ENCODE results near the gene TIFAB.

TIFAB gene

GRCh38 chr5:135473956-135474670 is 22.0 kb upstream of the TIFAB start:
- POLR2A ChIA-PET: interaction anchor here (1.1 kb wide), 1 partner anchor 78 kb away, joined by 3 read pairs; no protein-coding TSS in a partner anchor
- Histone ChIP-seq H3K36me3 (ENCODE audit: control insufficient read depth in 4 of 4, insufficient read depth in 4 of 4, low read length in 3 of 4) (no peaks in the 10 kb centered on the region), H3K27me3 (replicated peaks in 2 of 5; ENCODE audit: control insufficient read depth in 4 of 5, insufficient read depth in 5 of 5, low read length in 4 of 5) (peaks cover 0 to 44% (median 7%) of the 10 kb centered on the region in 5 experiments), H3K9me3 (ENCODE audit: control extremely low read depth in 1 of 5, control insufficient read depth in 4 of 5, insufficient read depth in 2 of 5, low read depth in 1 of 5, low read length in 4 of 5) (no peaks in the 10 kb centered on the region), H3K4me3 (ENCODE audit: control insufficient read depth in 1 of 7, extremely low read depth in 1 of 7, insufficient read depth in 4 of 7, low read depth in 2 of 7, low read length in 6 of 7) (no peak overlapping the region), H3K4me1 (ENCODE audit: control extremely low read depth in 1 of 4, control insufficient read depth in 4 of 4, insufficient read depth in 4 of 4, low read length in 3 of 4) (no peaks in the 10 kb centered on the region), H3K27ac (ENCODE audit: insufficient read depth in 1 of 2, low read depth in 1 of 2, low read length in 2 of 2, poor library complexity in 1 of 2, severe bottlenecking in 2 of 2) (no peak overlapping the region)
- 98% methylated on average over 11 of the region's 12 CpGs for WGBS (ENCODE audit: insufficient coverage)
- CTCF ChIA-PET: interaction anchor here (1.0 to 30.2 kb wide), 5 partner anchors 9 to 86 kb away, joined by 4 to 1163 read pairs (median 6); no protein-coding TSS in a partner anchor
- no peak for DNase-seq

- Histone ChIP-seq H3K9me3 (ENCODE audit: control extremely low read depth in 1 of 5, control insufficient read depth in 4 of 5, insufficient read depth in 2 of 5, low read depth in 1 of 5, low read length in 4 of 5) (no peaks in the 10 kb centered on the region), H3K36me3 (ENCODE audit: control insufficient read depth in 4 of 4, insufficient read depth in 4 of 4, low read length in 3 of 4) (no peaks in the 10 kb centered on the region), H3K27ac (ENCODE audit: insufficient read depth in 1 of 2, low read depth in 1 of 2, low read length in 2 of 2, poor library complexity in 1 of 2, severe bottlenecking in 2 of 2) (no peak overlapping the region), H3K4me3 (ENCODE audit: control insufficient read depth in 1 of 7, extremely low read depth in 1 of 7, insufficient read depth in 4 of 7, low read depth in 2 of 7, low read length in 6 of 7) (no peak overlapping the region), H3K27me3 (replicated peaks in 2 of 5; ENCODE audit: control insufficient read depth in 4 of 5, insufficient read depth in 5 of 5, low read length in 4 of 5) (peaks cover 0 to 59% (median 11%) of the 10 kb centered on the region in 5 experiments), H3K4me1 (ENCODE audit: control extremely low read depth in 1 of 4, control insufficient read depth in 4 of 4, insufficient read depth in 4 of 4, low read length in 3 of 4) (no peaks in the 10 kb centered on the region)
- ChIA-PET POLR2A (no interaction called here), CTCF (interaction anchor here (0.7 to 30.2 kb wide), 4 partner anchors 16 to 88 kb away, joined by 3 to 1163 read pairs (median 3); no protein-coding TSS in a partner anchor)
- 93% methylated on average over 5 of the region's 5 CpGs for WGBS (ENCODE audit: insufficient coverage)
- no peak for DNase-seq
Measured at GRCh38 chr5:135472141-135472540, 20.0 kb upstream of the TIFAB start.

- POLR2A ChIA-PET: no interaction called here
- no peaks in the 10 kb centered on the region for H3K9me3 ChIP-seq (ENCODE audit: control extremely low read depth in 1 of 5, control insufficient read depth in 4 of 5, insufficient read depth in 2 of 5, low read depth in 1 of 5, low read length in 4 of 5)
- H3K4me3 ChIP-seq (ENCODE audit: control insufficient read depth in 1 of 7, extremely low read depth in 1 of 7, insufficient read depth in 4 of 7, low read depth in 2 of 7, low read length in 6 of 7): no peak overlapping the region
- 100% methylated on average over 3 of the region's 4 CpGs for WGBS (ENCODE audit: insufficient coverage)
- H3K27ac ChIP-seq (ENCODE audit: insufficient read depth in 1 of 2, low read depth in 1 of 2, low read length in 2 of 2, poor library complexity in 1 of 2, severe bottlenecking in 2 of 2): no peak overlapping the region
- DNase-seq: no peak
- CTCF ChIA-PET: interaction anchor here (0.8 to 30.2 kb wide), 3 partner anchors 19 to 89 kb away, joined by 3 to 1163 read pairs (median 3); no protein-coding TSS in a partner anchor
- peaks cover 0 to 1% (median 0%) of the 10 kb centered on the region in 4 experiments for H3K4me1 ChIP-seq (ENCODE audit: control extremely low read depth in 1 of 4, control insufficient read depth in 4 of 4, insufficient read depth in 4 of 4, low read length in 3 of 4)
- peaks cover 0 to 61% (median 12%) of the 10 kb centered on the region in 5 experiments for H3K27me3 ChIP-seq (replicated peaks in 2 of 5; ENCODE audit: control insufficient read depth in 4 of 5, insufficient read depth in 5 of 5, low read length in 4 of 5)
- no peaks in the 10 kb centered on the region for H3K36me3 ChIP-seq (ENCODE audit: control insufficient read depth in 4 of 4, insufficient read depth in 4 of 4, low read length in 3 of 4)
Measured at GRCh38 chr5:135471726-135472125, 19.6 kb upstream of the TIFAB start.

- POLR2A ChIA-PET: no interaction called here
- no peak for DNase-seq
- no peaks in the 10 kb centered on the region for H3K9me3 ChIP-seq (ENCODE audit: control extremely low read depth in 1 of 5, control insufficient read depth in 4 of 5, insufficient read depth in 2 of 5, low read depth in 1 of 5, low read length in 4 of 5)
- H3K4me1 ChIP-seq (ENCODE audit: control extremely low read depth in 1 of 4, control insufficient read depth in 4 of 4, insufficient read depth in 4 of 4, low read length in 3 of 4): peaks cover 0 to 10% (median 9%) of the 10 kb centered on the region in 4 experiments
- no peak overlapping the region for H3K27ac ChIP-seq (ENCODE audit: insufficient read depth in 1 of 2, low read depth in 1 of 2, low read length in 2 of 2, poor library complexity in 1 of 2, severe bottlenecking in 2 of 2)
- H3K36me3 ChIP-seq (ENCODE audit: control insufficient read depth in 4 of 4, insufficient read depth in 4 of 4, low read length in 3 of 4): no peaks in the 10 kb centered on the region
- WGBS (ENCODE audit: insufficient coverage): 100% methylated on average over 2 of the region's 5 CpGs
- CTCF ChIA-PET: interaction anchor here (1.3 to 30.2 kb wide), 4 partner anchors 12 to 90 kb away, joined by 4 to 1163 read pairs (median 6); no protein-coding TSS in a partner anchor
- no peak overlapping the region for H3K4me3 ChIP-seq (ENCODE audit: control insufficient read depth in 1 of 7, extremely low read depth in 1 of 7, insufficient read depth in 4 of 7, low read depth in 2 of 7, low read length in 6 of 7)
- peaks cover 0 to 66% (median 20%) of the 10 kb centered on the region in 5 experiments for H3K27me3 ChIP-seq (replicated peaks in 2 of 5; ENCODE audit: control insufficient read depth in 4 of 5, insufficient read depth in 5 of 5, low read length in 4 of 5)
Measured at GRCh38 chr5:135469911-135470310, 17.8 kb upstream of the TIFAB start.

- Histone ChIP-seq H3K4me3 (ENCODE audit: control insufficient read depth in 1 of 7, extremely low read depth in 1 of 7, insufficient read depth in 4 of 7, low read depth in 2 of 7, low read length in 6 of 7) (no peak overlapping the region), H3K27ac (ENCODE audit: insufficient read depth in 1 of 2, low read depth in 1 of 2, low read length in 2 of 2, poor library complexity in 1 of 2, severe bottlenecking in 2 of 2) (no peak overlapping the region), H3K9me3 (ENCODE audit: control extremely low read depth in 1 of 5, control insufficient read depth in 4 of 5, insufficient read depth in 2 of 5, low read depth in 1 of 5, low read length in 4 of 5) (no peaks in the 10 kb centered on the region), H3K27me3 (replicated peaks in 2 of 5; ENCODE audit: control insufficient read depth in 4 of 5, insufficient read depth in 5 of 5, low read length in 4 of 5) (peaks cover 2 to 63% (median 20%) of the 10 kb centered on the region in 5 experiments), H3K36me3 (ENCODE audit: control insufficient read depth in 4 of 4, insufficient read depth in 4 of 4, low read length in 3 of 4) (no peaks in the 10 kb centered on the region), H3K4me1 (ENCODE audit: control extremely low read depth in 1 of 4, control insufficient read depth in 4 of 4, insufficient read depth in 4 of 4, low read length in 3 of 4) (peaks cover 0 to 10% (median 9%) of the 10 kb centered on the region in 4 experiments)
- CTCF ChIA-PET: interaction anchor here (0.8 to 30.2 kb wide), 3 partner anchors 11 to 92 kb away, joined by 3 to 1163 read pairs (median 4); no protein-coding TSS in a partner anchor
- 100% methylated on average over 1 of the region's 2 CpGs for WGBS (ENCODE audit: insufficient coverage)
- DNase-seq: no peak
- POLR2A ChIA-PET: no interaction called here
Measured at GRCh38 chr5:135468541-135468940, 16.4 kb upstream of the TIFAB start.

GRCh38 chr5:135467871-135468485 is 15.8 kb upstream of the TIFAB start:
- H3K36me3 ChIP-seq (ENCODE audit: control insufficient read depth in 4 of 4, insufficient read depth in 4 of 4, low read length in 3 of 4): no peaks in the 10 kb centered on the region
- peaks cover 2 to 57% (median 20%) of the 10 kb centered on the region in 5 experiments for H3K27me3 ChIP-seq (replicated peaks in 2 of 5; ENCODE audit: control insufficient read depth in 4 of 5, insufficient read depth in 5 of 5, low read length in 4 of 5)
- no peak overlapping the region for H3K27ac ChIP-seq (ENCODE audit: insufficient read depth in 1 of 2, low read depth in 1 of 2, low read length in 2 of 2, poor library complexity in 1 of 2, severe bottlenecking in 2 of 2)
- no peak overlapping the region for H3K4me3 ChIP-seq (ENCODE audit: control insufficient read depth in 1 of 7, extremely low read depth in 1 of 7, insufficient read depth in 4 of 7, low read depth in 2 of 7, low read length in 6 of 7)
- CTCF ChIA-PET: interaction anchor here (1.0 to 30.2 kb wide), 2 partner anchors 10 to 92 kb away, joined by 4 to 1163 read pairs; no protein-coding TSS in a partner anchor
- no peaks in the 10 kb centered on the region for H3K9me3 ChIP-seq (ENCODE audit: control extremely low read depth in 1 of 5, control insufficient read depth in 4 of 5, insufficient read depth in 2 of 5, low read depth in 1 of 5, low read length in 4 of 5)
- DNase-seq: no peak
- 96% methylated on average over 3 of the region's 4 CpGs for WGBS (ENCODE audit: insufficient coverage)
- H3K4me1 ChIP-seq (ENCODE audit: control extremely low read depth in 1 of 4, control insufficient read depth in 4 of 4, insufficient read depth in 4 of 4, low read length in 3 of 4): peaks cover 0 to 10% (median 10%) of the 10 kb centered on the region in 4 experiments
- POLR2A ChIA-PET: no interaction called here
